Adrenal gland (tissue), 5 donors: ENCODE measurements around the gene MTG2.

ENCODE experiments used
- POLR2A ChIP-seq, 2 donors: fragments of 450-650 bp; IDR thresholded peaks; one replicate each; pipeline ENCODE4 v1.6.1; 2017; ENCODE audit warnings: antibody characterized with exemption in 2 of 2, mild to moderate bottlenecking in 2 of 2, moderate library complexity in 1 of 2
- TF ChIP-seq, protein P1 (sequence below), 6 experiments: fragments of 450-650 bp in 4 of 6; fragments of 200-600 bp in 2 of 6; sonication (generic) in 1 of 6; IDR thresholded peaks; 1 replicate in 5 of 6; 2 replicates in 1 of 6; pipeline versions ENCODE4 v1.5.1 to v1.8.0; 2016 to 2021; ENCODE audit warnings: antibody characterized with exemption in 6 of 6, mild to moderate bottlenecking in 2 of 6, moderate library complexity in 1 of 6
- donor health status: DM: no; HTN: no; CAD: no.

DNA sequence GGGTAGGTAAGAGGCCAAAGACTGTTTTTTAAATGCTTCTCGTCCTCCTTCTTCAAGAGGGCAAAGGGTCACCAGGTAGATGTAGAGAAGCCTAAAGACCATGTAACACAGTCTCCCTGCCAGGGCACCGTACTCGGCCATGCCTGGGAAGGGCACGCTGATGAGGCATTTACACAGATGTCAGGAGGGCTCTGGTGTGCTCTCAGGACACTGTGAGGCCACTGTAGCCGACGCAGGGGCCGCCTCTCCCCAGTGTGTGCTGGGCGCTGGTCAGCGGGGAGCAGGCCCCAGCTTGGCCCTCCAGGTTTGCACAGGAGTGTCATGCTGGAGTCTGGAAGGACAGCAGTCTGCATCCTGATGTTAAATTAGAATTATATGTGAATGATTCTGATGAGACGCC is 7.1 kb upstream of the MTG2 start:
- TF ChIP-seq, protein P1, sequence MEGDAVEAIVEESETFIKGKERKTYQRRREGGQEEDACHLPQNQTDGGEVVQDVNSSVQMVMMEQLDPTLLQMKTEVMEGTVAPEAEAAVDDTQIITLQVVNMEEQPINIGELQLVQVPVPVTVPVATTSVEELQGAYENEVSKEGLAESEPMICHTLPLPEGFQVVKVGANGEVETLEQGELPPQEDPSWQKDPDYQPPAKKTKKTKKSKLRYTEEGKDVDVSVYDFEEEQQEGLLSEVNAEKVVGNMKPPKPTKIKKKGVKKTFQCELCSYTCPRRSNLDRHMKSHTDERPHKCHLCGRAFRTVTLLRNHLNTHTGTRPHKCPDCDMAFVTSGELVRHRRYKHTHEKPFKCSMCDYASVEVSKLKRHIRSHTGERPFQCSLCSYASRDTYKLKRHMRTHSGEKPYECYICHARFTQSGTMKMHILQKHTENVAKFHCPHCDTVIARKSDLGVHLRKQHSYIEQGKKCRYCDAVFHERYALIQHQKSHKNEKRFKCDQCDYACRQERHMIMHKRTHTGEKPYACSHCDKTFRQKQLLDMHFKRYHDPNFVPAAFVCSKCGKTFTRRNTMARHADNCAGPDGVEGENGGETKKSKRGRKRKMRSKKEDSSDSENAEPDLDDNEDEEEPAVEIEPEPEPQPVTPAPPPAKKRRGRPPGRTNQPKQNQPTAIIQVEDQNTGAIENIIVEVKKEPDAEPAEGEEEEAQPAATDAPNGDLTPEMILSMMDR (IDR thresholded peaks at IDR 0.05): no peak
- no peak for TF ChIP-seq POLR2A (IDR thresholded peaks at IDR 0.05)
